ENCODE results near the gene RHOA. TPM values are rescaled to one million over a fixed set of nuclear protein-coding genes. Genes with fewer than 3 reads are reported as not detected.
"Not testable (repeated sequence)": the region's sequence is repeated elsewhere in the genome, so short reads cannot be mapped to it uniquely, and the experiment has no call there.

The RHOA gene
- total RNA-seq, 1 donor from 2014 or later: 538 TPM

- Mint-ChIP-seq H3K4me1 (ENCODE audit: low read depth, unreplicated experiment) (peaks cover 37% of the 10 kb centered on the region), H3K9me3 (ENCODE audit: unreplicated experiment) (no peaks in the 10 kb centered on the region), H3K27me3 (ENCODE audit: low read depth, unreplicated experiment) (no peaks in the 10 kb centered on the region), H3K4me3 (ENCODE audit: unreplicated experiment) (peak overlapping the region; percentile 80), H3K36me3 (ENCODE audit: low read depth, unreplicated experiment) (peaks cover 24% of the 10 kb centered on the region), H3K27ac (ENCODE audit: unreplicated experiment) (peak overlapping the region; percentile 87)
- Histone ChIP-seq H3K4me3 (ENCODE audit: insufficient read depth, low read depth, low read length) (no peak overlapping the region), H3K9me3 (ENCODE audit: insufficient read depth, low read depth, low read length) (no peaks in the 10 kb centered on the region), H3K36me3 (ENCODE audit: insufficient read depth, low read length) (peaks cover 48% of the 10 kb centered on the region), H4K20me1 (ENCODE audit: insufficient read depth, low read length) (peaks cover 42% of the 10 kb centered on the region), H3K27ac (ENCODE audit: low read depth, low read length) (peak overlapping the region; percentile 79), H3K79me2 (ENCODE audit: insufficient read depth, low read length) (peaks cover 55% of the 10 kb centered on the region), H3K4me2 (ENCODE audit: low read length) (peak overlapping the region; percentile 2), H3K9ac (ENCODE audit: low read length) (no peak overlapping the region), H2AFZ (ENCODE audit: low read depth, low read length) (no peak overlapping the region), H3K27me3 (ENCODE audit: insufficient read depth, low read length) (no peaks in the 10 kb centered on the region), H3K4me1 (ENCODE audit: insufficient read depth, low read length) (peaks cover 44% of the 10 kb centered on the region)
- TF ChIP-seq CTCF (IDR thresholded peaks at IDR 0.05; ENCODE audit: insufficient read depth, low read depth, low read length) (no peak), EZH2 (IDR thresholded peaks at IDR 0.05; ENCODE audit: insufficient read depth, low read length) (no peak)
- DNase-seq (ENCODE audit: low read depth) (peak; percentile 53), FAIRE-seq (no peak)
Observed at GRCh38 chr3:49359623-49360022, 52.2 kb downstream of the RHOA start.

- Histone ChIP-seq H3K4me3 (ENCODE audit: insufficient read depth, low read depth, low read length) (peak overlapping the region; percentile 32), H2AFZ (ENCODE audit: low read depth, low read length) (no peak overlapping the region), H3K4me1 (ENCODE audit: insufficient read depth, low read length) (peaks cover 44% of the 10 kb centered on the region), H3K9me3 (ENCODE audit: insufficient read depth, low read depth, low read length) (no peaks in the 10 kb centered on the region), H4K20me1 (ENCODE audit: insufficient read depth, low read length) (peaks cover 37% of the 10 kb centered on the region), H3K9ac (ENCODE audit: low read length) (peak overlapping the region; percentile 80), H3K27me3 (ENCODE audit: insufficient read depth, low read length) (no peaks in the 10 kb centered on the region), H3K4me2 (ENCODE audit: low read length) (peak overlapping the region; percentile 81), H3K27ac (ENCODE audit: low read depth, low read length) (peak overlapping the region; percentile 79), H3K79me2 (ENCODE audit: insufficient read depth, low read length) (peaks cover 49% of the 10 kb centered on the region), H3K36me3 (ENCODE audit: insufficient read depth, low read length) (peaks cover 47% of the 10 kb centered on the region)
- no peak for DNase-seq (ENCODE audit: low read depth)
- peaks cover 37% of the 10 kb centered on the region for H3K4me1 Mint-ChIP-seq (ENCODE audit: low read depth, unreplicated experiment)
- no peak for FAIRE-seq
- TF ChIP-seq CTCF (IDR thresholded peaks at IDR 0.05; ENCODE audit: insufficient read depth, low read depth, low read length) (no peak), EZH2 (IDR thresholded peaks at IDR 0.05; ENCODE audit: insufficient read depth, low read length) (no peak)
- peak overlapping the region; percentile 80 for H3K4me3 Mint-ChIP-seq (ENCODE audit: unreplicated experiment)
- H3K9me3 Mint-ChIP-seq (ENCODE audit: unreplicated experiment): no peaks in the 10 kb centered on the region
- peak overlapping the region; percentile 87 for H3K27ac Mint-ChIP-seq (ENCODE audit: unreplicated experiment)
- H3K27me3 Mint-ChIP-seq (ENCODE audit: low read depth, unreplicated experiment): no peaks in the 10 kb centered on the region
- H3K36me3 Mint-ChIP-seq (ENCODE audit: low read depth, unreplicated experiment): peaks cover 27% of the 10 kb centered on the region
Observed at GRCh38 chr3:49358884-49359225, 52.9 kb downstream of the RHOA start.

GRCh38 chr3:49358217-49358883 lies 53.4 kb downstream of the RHOA start, which contains the start of gene GPX1:
Gene GPX1 (minus strand): TSS chr3:49358353. CDS start chr3:49358278, 75 bp downstream.
- Histone ChIP-seq H3K79me2 (ENCODE audit: insufficient read depth, low read length) (peaks cover 44% of the 10 kb centered on the region), H3K9me3 (ENCODE audit: insufficient read depth, low read depth, low read length) (no peaks in the 10 kb centered on the region), H3K4me3 (ENCODE audit: insufficient read depth, low read depth, low read length) (peak within 1 kb of the TSS; percentile 60), H2AFZ (ENCODE audit: low read depth, low read length) (no peak within 1 kb of the TSS), H3K9ac (ENCODE audit: low read length) (peak within 1 kb of the TSS; percentile 80), H3K4me1 (ENCODE audit: insufficient read depth, low read length) (peaks cover 40% of the 10 kb centered on the region), H3K36me3 (ENCODE audit: insufficient read depth, low read length) (peaks cover 44% of the 10 kb centered on the region), H3K4me2 (ENCODE audit: low read length) (peak within 1 kb of the TSS; percentile 81), H3K27me3 (ENCODE audit: insufficient read depth, low read length) (no peaks in the 10 kb centered on the region), H4K20me1 (ENCODE audit: insufficient read depth, low read length) (peaks cover 32% of the 10 kb centered on the region), H3K27ac (ENCODE audit: low read depth, low read length) (peak within 1 kb of the TSS; percentile 79)
- no peaks in the 10 kb centered on the region for H3K27me3 Mint-ChIP-seq (ENCODE audit: low read depth, unreplicated experiment)
- no peaks in the 10 kb centered on the region for H3K9me3 Mint-ChIP-seq (ENCODE audit: unreplicated experiment)
- H3K36me3 Mint-ChIP-seq (ENCODE audit: low read depth, unreplicated experiment): peaks cover 27% of the 10 kb centered on the region
- DNase-seq (ENCODE audit: low read depth): peak; percentile 91
- no peak for FAIRE-seq
- TF ChIP-seq CTCF (IDR thresholded peaks at IDR 0.05; ENCODE audit: insufficient read depth, low read depth, low read length) (no peak), EZH2 (IDR thresholded peaks at IDR 0.05; ENCODE audit: insufficient read depth, low read length) (no peak)
- H3K4me1 Mint-ChIP-seq (ENCODE audit: low read depth, unreplicated experiment): peaks cover 34% of the 10 kb centered on the region
- H3K4me3 Mint-ChIP-seq (ENCODE audit: unreplicated experiment): peak within 1 kb of the TSS; percentile 83
- peak within 1 kb of the TSS; percentile 87 for H3K27ac Mint-ChIP-seq (ENCODE audit: unreplicated experiment)

- Histone ChIP-seq H3K27ac (ENCODE audit: low read depth, low read length) (peak overlapping the region; percentile 79), H3K36me3 (ENCODE audit: insufficient read depth, low read length) (peaks cover 41% of the 10 kb centered on the region), H3K4me2 (ENCODE audit: low read length) (peak overlapping the region; percentile 81), H4K20me1 (ENCODE audit: insufficient read depth, low read length) (peaks cover 27% of the 10 kb centered on the region), H3K4me1 (ENCODE audit: insufficient read depth, low read length) (peaks cover 36% of the 10 kb centered on the region), H3K4me3 (ENCODE audit: insufficient read depth, low read depth, low read length) (peak overlapping the region; percentile 60), H3K9ac (ENCODE audit: low read length) (peak overlapping the region; percentile 80), H3K79me2 (ENCODE audit: insufficient read depth, low read length) (peaks cover 37% of the 10 kb centered on the region)
- not testable (repeated sequence) for FAIRE-seq; H3K27me3 Mint-ChIP-seq (ENCODE audit: low read depth, unreplicated experiment); H3K9me3 ChIP-seq (ENCODE audit: insufficient read depth, low read depth, low read length); H3K9me3 Mint-ChIP-seq (ENCODE audit: unreplicated experiment); H2AFZ ChIP-seq (ENCODE audit: low read depth, low read length); H3K27me3 ChIP-seq (ENCODE audit: insufficient read depth, low read length)
- H3K27ac Mint-ChIP-seq (ENCODE audit: unreplicated experiment): peak overlapping the region; percentile 50
- peaks cover 25% of the 10 kb centered on the region for H3K36me3 Mint-ChIP-seq (ENCODE audit: low read depth, unreplicated experiment)
- H3K4me1 Mint-ChIP-seq (ENCODE audit: low read depth, unreplicated experiment): peaks cover 32% of the 10 kb centered on the region
- DNase-seq (ENCODE audit: low read depth): peak; percentile 88
- peak overlapping the region; percentile 83 for H3K4me3 Mint-ChIP-seq (ENCODE audit: unreplicated experiment)
Observed at GRCh38 chr3:49357443-49358216, 54.1 kb downstream of the RHOA start.

Data from astrocyte (in vitro differentiated cells and primary cell).